Mesenchymal stem cell (in vitro differentiated cells and primary cell): ENCODE results near the gene MACROD2.
A peak's percentile ranks its signal among the peaks of the same experiment; 100 is the strongest.

Experiments used
- DNase-seq: peaks from one replicate; pipeline ENCODE4 v3.0.0-alpha.2; 2013
- H2AFZ ChIP-seq: one replicate; pipeline ENCODE4 v1.6.1; 2013; ENCODE audit warnings: low read depth, mild to moderate bottlenecking, control low read depth, inconsistent platforms, low read length, moderate library complexity
- H2AK5ac ChIP-seq: 2 replicates; pipeline ENCODE4 v1.6.1; 2013; ENCODE audit warnings: low read length, moderate library complexity, mild to moderate bottlenecking, inconsistent platforms; ENCODE audit not compliant: severe bottlenecking
- H2BK120ac ChIP-seq: one replicate; pipeline ENCODE4 v1.6.1; 2013; ENCODE audit warnings: low read depth, mild to moderate bottlenecking, inconsistent platforms, low read length, moderate library complexity
- H2BK12ac ChIP-seq, 2 experiments: one replicate each; pipeline ENCODE4 v1.6.1; 2013; ENCODE audit warnings: inconsistent platforms in 2 of 2, low read length in 2 of 2, mild to moderate bottlenecking in 2 of 2, moderate library complexity in 2 of 2, control low read depth in 1 of 2
- H2BK15ac ChIP-seq: one replicate; pipeline ENCODE4 v1.6.1; 2013; ENCODE audit warnings: mild to moderate bottlenecking, low read depth, inconsistent platforms; ENCODE audit not compliant: poor library complexity, severe bottlenecking
- H2BK5ac ChIP-seq: 2 replicates; pipeline ENCODE4 v1.6.1; 2013; ENCODE audit warnings: low read depth, mild to moderate bottlenecking, low read length, control low read depth, inconsistent platforms; ENCODE audit not compliant: poor library complexity, severe bottlenecking
- H3K14ac ChIP-seq, 2 experiments: one replicate each; pipeline ENCODE4 v1.6.1; 2013; ENCODE audit warnings: inconsistent platforms in 2 of 2, low read length in 2 of 2, control low read depth in 1 of 2, mild to moderate bottlenecking in 1 of 2, moderate library complexity in 1 of 2
- H3K18ac ChIP-seq, 2 experiments: one replicate each; pipeline ENCODE4 v1.6.1; 2013; ENCODE audit warnings: inconsistent platforms in 2 of 2, low read length in 2 of 2, control low read depth in 1 of 2, low read depth in 1 of 2, mild to moderate bottlenecking in 1 of 2
- H3K23ac ChIP-seq, 2 experiments: one replicate each; pipeline ENCODE4 v1.6.1; 2013; ENCODE audit warnings: inconsistent platforms in 2 of 2, low read length in 2 of 2, mild to moderate bottlenecking in 2 of 2, moderate library complexity in 2 of 2, control low read depth in 1 of 2
- H3K27ac ChIP-seq: 2 replicates; pipeline ENCODE4 v1.5.1; 2013; ENCODE audit warnings: mild to moderate bottlenecking, moderate library complexity, low read length, control low read depth, inconsistent platforms; ENCODE audit not compliant: poor library complexity, severe bottlenecking
- H3K27me3 ChIP-seq, 2 experiments: 2 replicates each; pipeline versions ENCODE4 v1.6.1 to v1.7.0; 2013; ENCODE audit warnings: low read length in 2 of 2, mild to moderate bottlenecking in 2 of 2, moderate library complexity in 2 of 2, control low read depth in 1 of 2, inconsistent platforms in 1 of 2; ENCODE audit not compliant: control insufficient read depth in 1 of 2, insufficient read depth in 1 of 2
- H3K36me3 ChIP-seq, 2 experiments: 2 replicates each; pipeline versions ENCODE4 v1.6.1 to v1.7.0; 2013; ENCODE audit warnings: low read length in 2 of 2, control low read depth in 1 of 2, inconsistent platforms in 1 of 2, low read depth in 1 of 2, mild to moderate bottlenecking in 1 of 2; ENCODE audit not compliant: insufficient read depth in 2 of 2, control insufficient read depth in 1 of 2
- H3K4ac ChIP-seq, 2 experiments: one replicate each; pipeline ENCODE4 v1.6.1; 2013; ENCODE audit warnings: inconsistent platforms in 2 of 2, low read length in 2 of 2, mild to moderate bottlenecking in 2 of 2, moderate library complexity in 2 of 2, control low read depth in 1 of 2, low read depth in 1 of 2
- H3K4me1 ChIP-seq: 2 replicates; pipeline ENCODE4 v1.6.1; 2013; ENCODE audit warnings: low read depth, low read length, control low read depth; ENCODE audit not compliant: control insufficient read depth, insufficient read depth
- H3K4me2 ChIP-seq: 2 replicates; pipeline ENCODE4 v1.6.1; 2013; ENCODE audit warnings: low read length, mild to moderate bottlenecking, inconsistent platforms; ENCODE audit not compliant: poor library complexity, severe bottlenecking
- H3K4me3 ChIP-seq, 2 experiments: 2 replicates each; pipeline versions ENCODE4 v1.5.1 to v1.7.0; 2013; ENCODE audit warnings: low read length in 2 of 2, mild to moderate bottlenecking in 2 of 2, control low read depth in 1 of 2, low read depth in 1 of 2; ENCODE audit not compliant: insufficient read depth in 1 of 2
- H3K79me1 ChIP-seq: replicated peaks from 2 replicates; pipeline ENCODE4 v1.6.1; 2013; ENCODE audit warnings: mild to moderate bottlenecking, control low read depth, low read length, inconsistent platforms; ENCODE audit not compliant: poor library complexity, severe bottlenecking
- H3K9ac ChIP-seq: 2 replicates; pipeline ENCODE4 v1.7.0; 2013; ENCODE audit warnings: mild to moderate bottlenecking, low read length, moderate library complexity
- H3K9me3 ChIP-seq: 2 replicates; pipeline ENCODE4 v1.7.0; 2013; ENCODE audit warnings: mild to moderate bottlenecking, low read length; ENCODE audit not compliant: control insufficient read depth
- H4K8ac ChIP-seq: one replicate; pipeline ENCODE4 v1.6.1; 2013; ENCODE audit warnings: inconsistent platforms, mild to moderate bottlenecking, low read length, moderate library complexity
- H4K91ac ChIP-seq: one replicate; pipeline ENCODE4 v1.6.1; 2013; ENCODE audit warnings: mild to moderate bottlenecking, low read length, inconsistent platforms
- WGBS: methylation state at CpG from one replicate; pipeline ENCODE4 v1.1.7; 2013; ENCODE audit warnings: mixed read lengths; 5-methylcytosine and 5-hydroxymethylcytosine counted together

MACROD2 gene

DNA sequence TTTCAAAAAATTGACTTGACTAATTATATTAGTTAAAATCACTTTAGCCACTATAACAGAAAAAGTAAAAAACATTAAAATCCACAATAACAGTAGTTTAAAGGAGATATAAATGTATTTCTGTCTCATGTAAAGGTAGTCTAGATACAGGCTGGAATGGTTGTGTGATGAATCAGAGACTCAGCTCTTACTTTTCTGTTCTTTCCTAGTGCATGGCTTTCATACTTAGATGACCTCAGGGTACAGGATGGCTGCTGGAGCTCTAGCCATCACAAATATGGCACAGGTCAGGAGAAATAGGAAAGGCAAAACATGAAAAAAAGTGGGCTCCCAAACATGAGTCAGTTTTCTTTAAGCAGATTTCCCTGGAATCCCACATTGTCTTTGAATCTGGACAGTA is 499.8 kb downstream of the MACROD2 start:
- Histone ChIP-seq H4K8ac (no peak overlapping the region), H3K9ac (no peak overlapping the region), H3K4me2 (no peak overlapping the region), H2BK120ac (no peak overlapping the region), H2BK5ac (no peak overlapping the region), H3K18ac (no peak overlapping the region), H3K36me3 (no peaks in the 10 kb centered on the region), H3K4ac (no peak overlapping the region), H4K91ac (no peak overlapping the region), H3K27ac (no peak overlapping the region), H3K79me1 (no peaks in the 10 kb centered on the region), H2AK5ac (no peak overlapping the region), H2AFZ (no peak overlapping the region), H3K23ac (no peak overlapping the region), H2BK12ac (no peak overlapping the region), H3K27me3 (no peaks in the 10 kb centered on the region), H3K9me3 (no peaks in the 10 kb centered on the region), H3K4me1 (peaks cover 6% of the 10 kb centered on the region), H3K4me3 (no peak overlapping the region), H3K14ac (no peak overlapping the region), H2BK15ac (no peak overlapping the region)
- DNase-seq, result no peak

DNA sequence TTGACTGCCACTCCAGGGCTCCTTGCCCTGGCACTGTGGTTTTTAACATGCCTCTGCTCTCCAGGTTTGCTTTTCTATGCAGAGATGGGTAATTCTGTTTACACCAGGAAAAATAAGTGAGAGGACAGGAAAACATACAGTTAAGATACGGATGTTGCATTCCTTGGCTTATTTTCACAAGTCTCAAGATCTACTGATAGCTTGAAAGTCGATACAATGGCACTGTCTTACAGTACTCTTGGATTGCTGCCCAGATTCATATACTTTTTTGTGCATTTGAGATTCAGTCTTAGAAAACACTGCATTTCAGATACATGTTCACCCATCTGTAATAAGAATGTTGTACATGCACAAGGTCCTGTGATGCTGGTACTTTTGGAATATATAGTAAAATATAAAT is 501.7 kb downstream of the MACROD2 start:
- Histone ChIP-seq H2BK5ac (no peak overlapping the region), H3K9me3 (no peaks in the 10 kb centered on the region), H2BK15ac (no peak overlapping the region), H2BK120ac (no peak overlapping the region), H3K79me1 (no peaks in the 10 kb centered on the region), H3K23ac (no peak overlapping the region), H4K91ac (no peak overlapping the region), H3K4me2 (no peak overlapping the region), H3K14ac (no peak overlapping the region), H3K4me3 (no peak overlapping the region), H2AFZ (no peak overlapping the region), H3K4me1 (peaks cover 6% of the 10 kb centered on the region), H3K27me3 (no peaks in the 10 kb centered on the region), H2AK5ac (no peak overlapping the region), H3K27ac (no peak overlapping the region), H2BK12ac (no peak overlapping the region), H3K9ac (no peak overlapping the region), H4K8ac (no peak overlapping the region), H3K18ac (no peak overlapping the region), H3K36me3 (no peaks in the 10 kb centered on the region), H3K4ac (no peak overlapping the region)
- WGBS, result 68% methylated on average over 2 of the region's 2 CpGs
- DNase-seq, result no peak

DNA sequence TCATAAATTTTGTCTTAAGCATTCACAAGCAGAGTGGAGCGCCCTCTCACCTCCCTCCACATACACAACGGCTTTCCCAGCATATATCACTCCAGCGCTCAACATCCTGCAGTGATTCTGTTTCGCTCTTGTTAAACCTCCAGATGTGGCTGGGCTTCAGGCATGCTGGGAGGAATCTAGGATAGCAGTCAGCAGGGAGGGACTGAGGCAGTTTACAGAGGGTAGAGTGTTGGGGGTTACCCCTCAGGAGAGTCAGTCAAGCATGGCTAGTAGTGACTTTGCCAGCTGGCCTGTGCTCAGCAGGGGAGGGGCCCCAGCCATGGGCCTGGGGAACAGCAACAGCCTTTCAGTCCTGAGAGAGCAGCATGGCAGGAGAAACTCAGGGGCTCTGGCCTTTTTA is 503.5 kb downstream of the MACROD2 start:
- Histone ChIP-seq H4K91ac (no peak overlapping the region), H3K27ac (peak overlapping the region; percentile 48), H3K9ac (no peak overlapping the region), H3K23ac (no peak overlapping the region), H3K36me3 (no peaks in the 10 kb centered on the region), H2BK15ac (no peak overlapping the region), H3K18ac (no peak overlapping the region), H3K4ac (no peak overlapping the region), H3K14ac (no peak overlapping the region), H4K8ac (no peak overlapping the region), H3K9me3 (no peaks in the 10 kb centered on the region), H2AK5ac (no peak overlapping the region), H2BK12ac (no peak overlapping the region), H2BK5ac (no peak overlapping the region), H3K79me1 (no peaks in the 10 kb centered on the region), H3K4me2 (no peak overlapping the region), H3K4me1 (peaks cover 6% of the 10 kb centered on the region), H2BK120ac (no peak overlapping the region), H3K27me3 (no peaks in the 10 kb centered on the region), H2AFZ (no peak overlapping the region), H3K4me3 (no peak overlapping the region)
- WGBS, result 58% methylated on average over 4 of the region's 4 CpGs
- DNase-seq, result no peak

DNA sequence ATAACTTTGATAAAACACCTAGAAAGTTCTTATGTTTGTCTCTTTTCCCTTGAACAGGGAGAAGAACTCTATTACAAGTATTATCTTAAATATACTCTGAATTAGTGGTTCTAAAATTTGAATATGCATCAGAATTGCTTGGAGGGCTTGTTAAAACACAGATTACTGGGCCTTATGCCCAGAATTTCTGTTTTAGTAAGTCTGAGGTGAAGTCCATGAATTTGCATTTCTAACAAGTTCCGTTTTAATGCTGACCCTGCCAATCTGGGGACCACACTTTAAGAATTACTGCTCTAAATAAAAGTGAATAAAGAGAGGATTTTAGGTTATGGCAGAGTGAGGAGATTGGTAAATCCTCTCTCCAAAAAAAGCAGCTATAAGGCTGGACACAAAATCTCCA is 510.2 kb downstream of the MACROD2 start:
- Histone ChIP-seq H3K4me1 (no peaks in the 10 kb centered on the region), H3K18ac (no peak overlapping the region), H3K36me3 (no peaks in the 10 kb centered on the region), H3K9me3 (no peaks in the 10 kb centered on the region), H3K23ac (no peak overlapping the region), H4K91ac (no peak overlapping the region), H2BK5ac (no peak overlapping the region), H3K79me1 (no peaks in the 10 kb centered on the region), H2BK120ac (no peak overlapping the region), H3K14ac (no peak overlapping the region), H2AFZ (no peak overlapping the region), H2BK15ac (no peak overlapping the region), H3K9ac (no peak overlapping the region), H3K4me2 (no peak overlapping the region), H2AK5ac (no peak overlapping the region), H3K27me3 (no peaks in the 10 kb centered on the region), H3K4ac (no peak overlapping the region), H4K8ac (no peak overlapping the region), H2BK12ac (no peak overlapping the region), H3K4me3 (no peak overlapping the region), H3K27ac (no peak overlapping the region)
- no peak for DNase-seq
- WGBS, result 86% methylated on average over 1 of the region's 1 CpG
